Body of pancreas (tissue), 4 donors: Measurements from ENCODE around the gene C1QTNF1.

Experiments used
- CTCF ChIP-seq, 7 experiments: fragments of 450-650 bp in 4 of 7; fragments of 200-600 bp in 3 of 7; sonication (generic) in 3 of 7; IDR thresholded peaks; one replicate each; pipeline ENCODE4 v1.5.1; 2016 to 2019; ENCODE audit warnings: antibody characterized with exemption in 7 of 7
- POLR2A ChIP-seq, 3 donors: fragments of 450-650 bp; IDR thresholded peaks; one replicate each; pipeline ENCODE4 v1.6.1; 2016; ENCODE audit warnings: antibody characterized with exemption in 3 of 3, mild to moderate bottlenecking in 2 of 3

- TF ChIP-seq CTCF (IDR thresholded peaks at IDR 0.05): no peak
- TF ChIP-seq POLR2A (IDR thresholded peaks at IDR 0.05): no peak
Observed at GRCh38 chr17:79011451-79012147, 12.4 kb upstream of the C1QTNF1 start.
